ACHN (cell line): ENCODE data around the gene BATF2.
"Not testable (repeated sequence)": the region's sequence is repeated elsewhere in the genome, so short reads cannot be mapped to it uniquely, and the experiment has no call there.

ENCODE experiments used
- DNase-seq: peaks from one replicate; pipeline ENCODE4 v3.0.0-alpha.2; 2015
- in situ Hi-C: cut with HindIII; loops from 2 replicates; pipeline ENCODE4 v1.10.0; 2017; ENCODE audit warnings: low sequenced_read_pairs, low pct_ligation_motif_present, low pct_unique_long_range_greater_than_20kb

The BATF2 gene

GRCh38 chr11:64996710-64997380, at the start of gene BATF2:
BATF2 (minus strand) TSS chr11:64996971; CDS start chr11:64996914, 57 bp downstream.
- in situ Hi-C loops: no loop called here
- peak; percentile 68 for DNase-seq

- no peak for DNase-seq
- in situ Hi-C loops: no loop called here
Measured at GRCh38 chr11:65045728-65046127, 49.0 kb upstream of the BATF2 start.

- no peak for DNase-seq
- in situ Hi-C loops: no loop called here
Measured at GRCh38 chr11:65045061-65045460, 48.3 kb upstream of the BATF2 start.

GRCh38 chr11:65043881-65044501, 47.2 kb upstream of the BATF2 start:
- in situ Hi-C loops: no loop called here
- DNase-seq: no peak

GRCh38 chr11:65042891-65043290, 46.1 kb upstream of the BATF2 start:
- DNase-seq: no peak
- in situ Hi-C loops: no loop called here

- peak; percentile 93 for DNase-seq
- in situ Hi-C loops: no loop called here
Measured at GRCh38 chr11:65040847-65041622, 44.3 kb upstream of the BATF2 start, which contains the start of gene SAC3D1. SAC3D1 (plus strand) TSS chr11:65041210; CDS start chr11:65041293, 83 bp downstream.

GRCh38 chr11:65040520-65040846, 43.7 kb upstream of the BATF2 start:
- in situ Hi-C loops: no loop called here
- DNase-seq: no peak

- DNase-seq: no peak
- in situ Hi-C loops: no loop called here
Measured at GRCh38 chr11:65036931-65037330, 40.2 kb upstream of the BATF2 start.

GRCh38 chr11:65035579-65035978, 38.8 kb upstream of the BATF2 start:
- DNase-seq: no peak
- in situ Hi-C loops: no loop called here

- DNase-seq: no peak
- in situ Hi-C loops: no loop called here
Measured at GRCh38 chr11:65034423-65034822, 37.7 kb upstream of the BATF2 start.

GRCh38 chr11:65032216-65032615, 35.4 kb upstream of the BATF2 start:
- no peak for DNase-seq
- in situ Hi-C loops: no loop called here

- in situ Hi-C loops: no loop called here
Measured at GRCh38 chr11:65027213-65028067, 30.7 kb upstream of the BATF2 start, which contains the start of gene SNX15. SNX15 (plus strand) TSS chr11:65027439; CDS start chr11:65027538, 99 bp downstream.

GRCh38 chr11:65026810-65027209, 30.0 kb upstream of the BATF2 start:
- in situ Hi-C loops: no loop called here
- DNase-seq: no peak

More at GRCh38 chr11:65027213-65028067, 30.7 kb upstream of the BATF2 start, which contains the start of gene SNX15:
- DNase-seq: peak; percentile 93

GRCh38 chr11:65023502-65023901, 26.7 kb upstream of the BATF2 start:
- in situ Hi-C loops, DNase-seq: not testable (repeated sequence)

- in situ Hi-C loops: no loop called here
- no peak for DNase-seq
Measured at GRCh38 chr11:65021509-65021908, 24.7 kb upstream of the BATF2 start.

- DNase-seq: no peak
- in situ Hi-C loops: no loop called here
Measured at GRCh38 chr11:65021003-65021402, 24.2 kb upstream of the BATF2 start.

GRCh38 chr11:65019824-65020223, 23.1 kb upstream of the BATF2 start:
- in situ Hi-C loops: no loop called here
- no peak for DNase-seq

- DNase-seq: no peak
- in situ Hi-C loops: no loop called here
Measured at GRCh38 chr11:65017937-65018336, 21.2 kb upstream of the BATF2 start.

GRCh38 chr11:65016705-65017104, 19.9 kb upstream of the BATF2 start:
- no peak for DNase-seq
- in situ Hi-C loops: no loop called here
